ENCODE results near the gene S100A6.

The S100A6 gene

DNA sequence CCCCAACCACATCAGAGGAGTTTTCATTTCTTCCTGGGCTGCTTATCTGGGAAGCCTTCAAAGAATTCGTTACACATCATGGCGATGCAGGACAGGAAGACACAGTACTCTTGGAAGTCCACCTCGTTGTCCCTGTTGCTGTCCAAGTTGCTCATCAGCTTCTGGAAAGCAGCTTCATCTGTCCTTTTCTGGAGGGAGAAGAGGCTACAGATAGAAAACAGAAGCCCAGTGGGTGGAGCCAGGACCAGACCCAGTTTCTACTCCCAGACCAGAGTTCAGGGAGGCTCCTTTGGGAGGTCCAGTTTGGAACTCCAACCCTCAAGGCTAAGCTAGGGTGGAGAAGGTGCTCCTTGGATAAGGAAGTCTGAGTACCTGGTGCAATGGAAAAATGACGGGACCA lies 7.9 kb upstream of the S100A6 start:
- Histone ChIP-seq H4K20me1 (peaks cover 0 to 35% (median 0%) of the 10 kb centered on the region in 11 experiments; a peak in 6 of 22 replicates), H3K36me3 (peaks cover 0 to 25% (median 15%) of the 10 kb centered on the region in 11 experiments; a peak in 13 of 22 replicates), H3K4me3 (peak overlapping the region in 7 of 10 experiments; percentile 54 to 82 (median 69); a peak in 14 of 20 replicates), H3K27ac (peak overlapping the region in 9 of 11 experiments; percentile 9 to 85 (median 76); a peak in 12 of 22 replicates), H3K9ac (peak overlapping the region in 10 of 11 experiments; percentile 4 to 79 (median 47); a peak in 9 of 22 replicates), H3K4me2 (peak overlapping the region; percentile 86 to 100 (median 95)), H3K27me3 (no peaks in the 10 kb centered on the region), H3K9me3 (replicated peaks in 1 of 11) (no peaks in the 10 kb centered on the region), H3K4me1 (peaks cover 84 to 98% (median 94%) of the 10 kb centered on the region in 10 experiments)
- TF ChIP-seq Cebpa-rat (IDR thresholded peaks at IDR 0.05), result no peak

DNA sequence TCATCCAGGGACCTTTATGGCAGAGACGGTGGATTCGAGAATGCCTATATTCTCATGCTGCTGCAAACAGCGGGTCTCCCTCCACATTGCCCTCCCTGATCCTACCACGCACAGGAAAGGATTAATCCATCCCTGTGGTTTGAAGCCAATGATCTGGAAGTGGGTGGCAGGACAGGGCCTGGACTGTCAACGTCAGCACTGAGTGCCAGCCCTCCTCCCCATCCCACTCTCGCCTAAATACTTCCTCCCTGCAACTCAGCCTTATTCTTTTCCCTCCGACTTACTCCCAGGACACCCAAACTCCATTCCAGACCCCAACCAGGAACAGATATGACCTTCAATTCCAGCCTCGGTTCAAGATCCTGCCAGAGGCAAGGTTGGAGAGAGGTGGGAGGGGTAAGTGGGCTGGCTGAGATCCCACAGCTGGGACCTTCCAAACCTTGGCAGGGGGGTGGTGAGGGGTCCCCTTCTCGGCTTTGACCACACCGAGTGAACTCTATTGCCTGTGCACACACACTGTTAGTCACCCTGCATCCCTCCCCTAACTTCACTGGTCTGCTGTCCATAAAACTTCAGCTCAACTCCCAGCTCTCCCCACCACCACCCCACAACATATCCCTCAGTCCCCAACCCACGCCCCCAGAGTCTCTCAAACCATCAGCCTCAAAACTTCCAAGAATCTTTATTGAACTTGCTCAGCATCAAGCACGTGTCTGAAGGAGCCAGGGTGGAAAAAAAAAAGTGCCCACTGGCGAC lies 7.3 kb upstream of the S100A6 start:
- TF ChIP-seq Cebpa-rat (IDR thresholded peaks at IDR 0.05), result no peak
- H3K27ac ChIP-seq, result peak overlapping the region; percentile 14 to 85 (median 76); a peak in 16 of 22 replicates
- H3K4me2 ChIP-seq, result peak overlapping the region; percentile 86 to 100 (median 95)
- no peaks in the 10 kb centered on the region for H3K27me3 ChIP-seq
- H4K20me1 ChIP-seq, result peaks cover 0 to 35% (median 0%) of the 10 kb centered on the region in 11 experiments; a peak in 6 of 22 replicates
- peaks cover 84 to 98% (median 93%) of the 10 kb centered on the region in 10 experiments for H3K4me1 ChIP-seq
- H3K9me3 ChIP-seq (replicated peaks in 1 of 11), result no peaks in the 10 kb centered on the region
- peaks cover 0 to 25% (median 15%) of the 10 kb centered on the region in 11 experiments; a peak in 13 of 22 replicates for H3K36me3 ChIP-seq
- peak overlapping the region in 9 of 11 experiments; percentile 4 to 79 (median 20); a peak in 7 of 22 replicates for H3K9ac ChIP-seq
- H3K4me3 ChIP-seq, result peak overlapping the region in 7 of 10 experiments; percentile 54 to 82 (median 69); a peak in 11 of 20 replicates

GRCh38 chr1:153541641-153542590 lies 6.1 kb upstream of the S100A6 start:
- Histone ChIP-seq H3K36me3 (peaks cover 0 to 25% (median 15%) of the 10 kb centered on the region in 11 experiments; a peak in 13 of 22 replicates), H3K4me2 (peak overlapping the region; percentile 86 to 100 (median 95)), H3K27me3 (0 out of 22 replicates have a peak, but pooled peaks cover 0 to 2% (median 0%) of the 10 kb centered on the region in 11 experiments), H3K4me1 (peaks cover 78 to 96% (median 86%) of the 10 kb centered on the region in 10 experiments), H3K4me3 (peak overlapping the region in 4 of 10 experiments; percentile 5 to 82 (median 74); a peak in 3 of 20 replicates), H3K27ac (peak overlapping the region; percentile 11 to 85 (median 72); a peak in 21 of 22 replicates), H3K9me3 (replicated peaks in 1 of 11) (no peaks in the 10 kb centered on the region), H3K9ac (peak overlapping the region; percentile 10 to 76 (median 44); a peak in 15 of 22 replicates), H4K20me1 (peaks cover 0 to 35% (median 0%) of the 10 kb centered on the region in 11 experiments; a peak in 6 of 22 replicates)
- no peak for TF ChIP-seq Cebpa-rat (IDR thresholded peaks at IDR 0.05)

- H3K27ac ChIP-seq, result peak within 1 kb of the TSS; percentile 31 to 85 (median 72); a peak in 21 of 22 replicates
- H3K4me3 ChIP-seq, result peak within 1 kb of the TSS in 4 of 10 experiments; percentile 29 to 82 (median 44); a peak in 8 of 20 replicates
- H3K36me3 ChIP-seq, result peaks cover 0 to 25% (median 15%) of the 10 kb centered on the region in 11 experiments; a peak in 13 of 22 replicates
- H3K4me1 ChIP-seq, result peaks cover 76 to 96% (median 85%) of the 10 kb centered on the region in 10 experiments
- H3K9me3 ChIP-seq (replicated peaks in 1 of 11), result no peaks in the 10 kb centered on the region
- peaks cover 0 to 11% (median under 1%) of the 10 kb centered on the region in 11 experiments; a peak in 8 of 22 replicates for H3K27me3 ChIP-seq
- peak within 1 kb of the TSS; percentile 20 to 74 (median 49); a peak in 18 of 22 replicates for H3K9ac ChIP-seq
- peaks cover 0 to 35% (median 0%) of the 10 kb centered on the region in 11 experiments; a peak in 6 of 22 replicates for H4K20me1 ChIP-seq
- no peak for TF ChIP-seq Cebpa-rat (IDR thresholded peaks at IDR 0.05)
- peak within 1 kb of the TSS; percentile 86 to 100 (median 95) for H3K4me2 ChIP-seq
Observed at GRCh38 chr1:153540394-153541361, 4.9 kb upstream of the S100A6 start, which contains the start of gene S100A5. TSS of gene S100A5 (minus strand) at chr1:153540934. CDS start at chr1:153540191, 743 bp downstream.

- Histone ChIP-seq H3K27ac (peak overlapping the region; percentile 31 to 85 (median 72); a peak in 21 of 22 replicates), H3K4me1 (peaks cover 76 to 97% (median 86%) of the 10 kb centered on the region in 10 experiments), H3K9ac (peak overlapping the region in 8 of 11 experiments; percentile 27 to 60 (median 52); a peak in 7 of 22 replicates), H3K9me3 (replicated peaks in 1 of 11) (no peaks in the 10 kb centered on the region), H3K4me3 (peak overlapping the region in 1 of 10 experiments; percentile 29; a peak in 2 of 20 replicates), H3K4me2 (peak overlapping the region; percentile 86 to 100 (median 95)), H4K20me1 (peaks cover 0 to 26% (median 0%) of the 10 kb centered on the region in 11 experiments; a peak in 6 of 22 replicates), H3K36me3 (peaks cover 0 to 23% (median 15%) of the 10 kb centered on the region in 11 experiments; a peak in 13 of 22 replicates), H3K27me3 (peaks cover 0 to 21% (median 5%) of the 10 kb centered on the region in 11 experiments; a peak in 11 of 22 replicates)
- TF ChIP-seq Cebpa-rat (IDR thresholded peaks at IDR 0.05), result no peak
Observed at GRCh38 chr1:153539395-153540093, 3.8 kb upstream of the S100A6 start.

DNA sequence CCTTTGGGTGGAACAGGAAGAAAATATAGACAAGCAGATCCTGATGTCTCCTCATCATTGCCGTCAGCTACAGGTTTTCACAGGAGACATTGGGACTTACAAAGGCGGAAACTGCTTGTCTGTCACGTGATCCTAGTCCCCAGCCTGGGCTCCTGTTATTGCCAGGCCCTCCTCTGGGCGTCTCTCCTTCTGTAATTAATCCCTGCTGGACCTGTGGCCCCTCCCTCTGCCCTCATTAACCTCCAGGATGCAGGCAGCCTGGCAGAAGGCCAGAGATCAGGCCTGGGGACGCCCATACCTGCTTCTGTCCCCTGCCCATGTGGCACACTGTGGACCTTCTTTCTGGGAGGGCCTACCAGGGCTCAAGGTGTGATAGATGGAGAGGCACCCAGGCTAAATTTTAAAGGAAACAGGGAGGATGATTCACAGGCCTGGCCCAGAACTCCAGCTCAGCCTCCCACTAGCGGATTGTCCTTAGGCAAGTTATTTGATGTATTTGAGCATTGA lies 2.6 kb upstream of the S100A6 start:
- Histone ChIP-seq H3K27me3 (peaks cover 0 to 21% (median 5%) of the 10 kb centered on the region in 11 experiments; a peak in 11 of 22 replicates), H3K9me3 (replicated peaks in 1 of 11) (no peaks in the 10 kb centered on the region), H4K20me1 (peaks cover 0 to 14% (median 0%) of the 10 kb centered on the region in 11 experiments; a peak in 3 of 22 replicates), H3K4me3 (no peak overlapping the region), H3K9ac (peak overlapping the region in 1 of 11 experiments; percentile 14; a peak in 2 of 22 replicates), H3K4me2 (peak overlapping the region in 5 of 11 experiments; percentile 9 to 60 (median 29); a peak in 8 of 22 replicates), H3K27ac (peak overlapping the region in 5 of 11 experiments; percentile 22 to 46 (median 38); a peak in 6 of 22 replicates), H3K4me1 (peaks cover 67 to 97% (median 86%) of the 10 kb centered on the region in 10 experiments), H3K36me3 (peaks cover 0 to 19% (median 4%) of the 10 kb centered on the region in 11 experiments; a peak in 11 of 22 replicates)
- TF ChIP-seq Cebpa-rat (IDR thresholded peaks at IDR 0.05), result no peak
